Activated CD8-positive, alpha-beta memory T cell treated with anti-CD3 and anti-CD28 coated beads, Interleukin-2, amount 50 U/mL, for 1 hour (primary cell): ENCODE results near the gene TNFRSF11A.

Experiments
- DNase-seq: peaks from one replicate; pipeline ENCODE4 v3.0.0-alpha.2; 2020; ENCODE audit errors: extremely low read depth

The TNFRSF11A gene

DNA sequence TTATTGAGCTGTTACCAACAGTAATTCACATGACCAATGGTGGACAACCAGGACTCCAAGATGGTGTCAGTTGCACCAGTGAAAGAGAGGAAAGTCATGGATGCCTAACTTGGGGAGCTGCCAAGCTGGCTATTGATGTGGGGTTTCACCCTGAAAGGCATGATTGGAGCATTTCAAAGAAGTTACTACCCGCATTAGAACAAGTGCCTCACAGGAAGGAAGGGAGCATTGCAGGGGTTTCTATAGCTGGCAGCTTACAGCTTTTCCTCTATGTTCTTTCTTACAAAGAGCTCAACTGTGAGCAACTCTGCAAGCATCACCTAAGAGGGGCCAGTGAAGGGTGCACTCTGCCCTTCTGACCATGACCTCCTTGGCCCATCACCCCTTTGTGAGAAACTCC, 93.1 kb downstream of the TNFRSF11A start:
- no peak for DNase-seq

DNA sequence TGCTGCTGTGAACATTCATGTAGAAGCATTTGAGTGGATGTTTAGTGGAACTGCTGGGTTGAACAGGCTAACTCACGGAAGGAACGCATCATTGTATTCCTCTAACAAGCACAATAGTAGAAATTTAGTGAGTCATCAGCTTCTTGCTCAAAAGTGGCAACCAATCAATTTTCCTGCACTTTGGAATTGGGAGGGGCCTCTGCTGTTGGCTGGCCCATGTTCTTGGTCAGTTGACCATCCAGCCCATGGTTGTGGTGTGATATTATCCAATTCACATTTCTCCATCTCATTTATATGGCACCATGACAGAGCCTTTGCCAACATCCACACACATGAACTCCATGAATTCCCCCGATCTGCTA, 95.0 kb downstream of the TNFRSF11A start:
- DNase-seq: no peak

DNA sequence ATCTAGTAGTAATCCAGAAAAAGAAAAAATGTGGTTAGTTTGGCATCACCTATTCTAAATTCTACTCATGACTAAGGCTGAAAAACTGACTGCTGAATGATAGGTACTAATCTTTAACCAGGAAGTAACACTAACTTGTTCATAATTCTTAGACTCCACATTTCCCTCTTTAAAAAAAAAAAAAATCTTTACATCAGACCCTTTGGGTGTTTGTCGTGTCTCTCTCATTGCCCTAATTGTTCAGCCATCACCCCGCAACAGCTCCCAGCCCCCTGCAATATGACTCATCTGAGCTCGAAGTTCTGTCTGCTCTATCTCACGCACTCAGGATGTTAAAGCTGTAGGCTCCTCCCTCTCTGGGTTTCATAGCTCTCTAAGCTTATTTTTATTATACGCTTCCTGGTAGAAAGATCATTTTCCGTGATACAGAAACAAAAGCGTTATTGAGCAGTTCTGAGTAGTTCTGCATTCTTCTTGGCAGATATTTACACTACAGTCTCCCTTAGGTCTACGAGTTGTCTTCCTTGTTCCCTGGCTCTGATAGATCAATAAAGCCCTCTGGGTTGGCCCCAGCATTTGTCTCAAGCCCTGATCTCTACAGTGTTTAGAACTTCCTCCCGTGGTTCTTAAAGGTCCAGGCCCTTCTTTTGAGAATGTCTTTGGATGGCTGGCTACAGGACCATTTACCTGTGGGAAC, 95.6 kb downstream of the TNFRSF11A start:
- DNase-seq: peak; percentile 44

DNA sequence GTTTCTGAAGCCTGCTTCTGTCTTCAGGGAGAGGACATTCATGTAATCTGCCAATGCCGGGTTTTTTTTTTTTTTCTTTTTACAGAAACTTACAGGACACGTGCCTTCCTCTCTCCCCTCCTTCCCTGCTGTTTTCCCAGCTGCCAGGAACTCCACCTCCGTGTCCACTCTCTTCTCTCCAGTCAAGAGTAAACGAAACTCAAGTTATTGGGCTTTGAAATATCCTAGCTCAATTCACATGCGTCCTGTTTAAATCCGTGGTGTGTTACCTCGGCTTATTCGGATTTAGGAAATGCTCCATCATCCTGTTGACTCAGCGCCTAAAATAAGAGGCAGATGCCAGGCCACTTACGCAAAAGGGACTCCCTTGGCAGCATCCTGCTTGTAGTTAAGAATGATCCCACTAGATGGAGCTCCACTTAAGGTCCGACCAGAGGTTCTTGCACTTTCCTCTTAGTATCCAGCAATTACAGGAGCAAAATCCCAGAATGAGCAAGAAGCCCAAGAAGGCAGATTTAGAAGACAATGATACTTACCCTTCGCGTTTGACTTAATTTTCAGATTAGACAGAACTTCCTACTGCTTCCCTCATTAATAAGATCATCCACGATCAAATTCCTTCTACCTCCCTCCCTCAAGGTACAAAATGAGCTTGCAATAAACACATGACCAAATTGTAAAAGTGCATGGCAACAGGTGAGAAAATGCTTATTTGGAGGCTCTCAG, 100.5 kb downstream of the TNFRSF11A start:
- DNase-seq: peak; percentile 14

DNA sequence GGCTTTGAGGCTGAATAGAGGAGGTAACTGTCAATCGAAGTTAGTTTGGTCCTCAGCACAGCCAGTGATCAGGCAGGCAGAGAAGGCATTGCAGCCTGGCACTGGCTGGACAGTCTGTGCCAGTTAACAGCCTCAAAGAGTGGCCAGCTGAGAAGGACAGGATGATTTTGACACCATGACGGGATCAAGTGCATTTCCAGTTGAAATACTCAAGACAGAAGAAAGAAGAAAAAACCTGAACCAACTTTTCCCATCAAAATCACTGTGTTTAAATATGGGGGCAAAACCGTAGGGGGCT, 101.0 kb downstream of the TNFRSF11A start:
- no peak for DNase-seq

DNA sequence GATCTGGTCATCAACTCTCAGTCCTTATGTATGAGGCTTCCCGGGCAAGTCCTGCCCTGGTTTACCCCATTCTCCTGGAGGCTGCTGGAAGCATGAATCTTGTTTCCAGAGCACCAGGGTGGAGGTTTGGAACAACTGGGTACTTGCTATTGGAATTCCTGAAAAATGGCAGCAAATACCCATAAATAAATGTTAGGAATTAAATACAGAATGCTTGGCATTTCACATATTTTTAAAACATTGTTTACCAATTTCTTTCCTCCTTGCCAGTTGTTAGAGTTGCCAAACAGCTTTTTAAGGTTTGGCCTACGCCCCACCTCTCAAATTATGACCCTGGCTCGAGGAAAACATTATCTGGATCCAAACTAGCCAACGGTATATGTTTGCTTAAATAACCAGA, 107.1 kb downstream of the TNFRSF11A start:
- no peak for DNase-seq

DNA sequence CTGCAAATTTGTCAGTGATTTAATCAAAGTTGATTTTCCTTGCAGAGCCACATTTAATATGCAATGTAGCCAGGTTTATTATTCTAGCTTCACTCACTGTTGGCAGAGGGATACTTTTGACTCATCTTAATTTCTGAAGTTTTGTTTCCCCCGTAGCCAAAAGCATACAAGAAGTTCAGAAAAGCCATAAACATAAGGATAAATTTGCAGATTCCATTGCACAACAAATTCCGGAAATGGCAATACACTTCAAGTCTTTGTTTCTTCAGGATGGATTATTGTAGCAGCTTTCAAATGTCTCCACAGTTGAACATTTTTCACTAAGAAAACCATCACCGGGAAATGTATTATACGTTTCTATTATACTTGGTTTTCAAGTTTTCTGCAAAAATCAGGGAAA, 109.7 kb downstream of the TNFRSF11A start:
- DNase-seq: no peak

DNA sequence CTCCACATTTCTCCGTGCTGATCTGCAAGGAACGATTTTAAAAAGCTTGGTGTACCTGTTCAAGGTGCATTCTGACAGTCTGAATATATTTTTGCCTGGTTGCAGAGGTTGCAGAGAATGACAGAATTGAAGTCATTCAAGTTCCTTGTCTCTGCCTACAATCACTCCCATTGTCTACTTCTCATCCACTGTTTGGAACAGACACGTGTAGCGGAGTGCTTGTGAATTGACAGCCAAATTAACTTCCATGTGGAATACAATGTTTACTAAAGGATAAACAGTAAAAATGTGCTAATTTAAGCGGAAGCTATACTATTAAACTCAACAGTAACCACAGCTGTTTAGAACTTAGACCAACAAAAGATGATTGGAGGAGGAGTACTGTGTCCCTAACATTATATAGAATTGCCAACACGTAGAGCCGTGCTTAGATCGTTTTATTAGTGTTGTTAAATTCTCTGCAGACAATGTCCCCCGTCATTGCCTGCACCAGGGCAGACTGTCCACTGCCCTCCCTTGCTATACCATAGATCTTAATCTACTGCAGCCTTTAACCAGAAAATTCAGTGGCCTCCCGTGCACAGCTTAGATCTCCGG, 110.4 kb downstream of the TNFRSF11A start:
- DNase-seq: no peak

DNA sequence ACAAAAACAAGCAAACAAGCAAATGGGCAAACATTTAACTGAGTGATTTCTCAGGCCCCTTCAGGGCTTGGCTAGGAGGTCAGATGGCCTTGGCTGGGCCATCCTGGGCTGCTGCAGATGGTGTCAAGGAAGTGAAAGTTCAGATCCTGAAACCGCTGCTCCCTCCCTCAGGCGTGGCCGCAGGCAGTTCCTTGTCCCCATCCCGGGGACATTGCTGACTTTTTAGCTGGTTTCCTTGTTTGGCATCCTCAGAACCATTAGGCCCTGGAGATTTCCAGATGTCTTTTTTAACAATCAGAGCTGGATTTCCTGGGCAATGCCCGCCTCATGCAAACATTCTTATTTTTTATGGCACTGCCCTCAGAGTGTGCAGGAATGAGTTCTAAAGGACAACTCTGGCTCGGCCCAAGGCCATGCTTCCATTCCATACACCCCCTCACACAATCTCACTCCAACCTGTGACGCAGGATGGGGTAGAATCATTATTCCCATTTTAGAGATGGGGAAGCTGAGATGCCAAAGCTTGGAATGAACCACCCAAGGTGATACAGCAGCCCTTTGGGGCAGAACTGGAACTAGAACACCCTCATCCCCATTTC, 111.6 kb downstream of the TNFRSF11A start:
- DNase-seq: no peak

DNA sequence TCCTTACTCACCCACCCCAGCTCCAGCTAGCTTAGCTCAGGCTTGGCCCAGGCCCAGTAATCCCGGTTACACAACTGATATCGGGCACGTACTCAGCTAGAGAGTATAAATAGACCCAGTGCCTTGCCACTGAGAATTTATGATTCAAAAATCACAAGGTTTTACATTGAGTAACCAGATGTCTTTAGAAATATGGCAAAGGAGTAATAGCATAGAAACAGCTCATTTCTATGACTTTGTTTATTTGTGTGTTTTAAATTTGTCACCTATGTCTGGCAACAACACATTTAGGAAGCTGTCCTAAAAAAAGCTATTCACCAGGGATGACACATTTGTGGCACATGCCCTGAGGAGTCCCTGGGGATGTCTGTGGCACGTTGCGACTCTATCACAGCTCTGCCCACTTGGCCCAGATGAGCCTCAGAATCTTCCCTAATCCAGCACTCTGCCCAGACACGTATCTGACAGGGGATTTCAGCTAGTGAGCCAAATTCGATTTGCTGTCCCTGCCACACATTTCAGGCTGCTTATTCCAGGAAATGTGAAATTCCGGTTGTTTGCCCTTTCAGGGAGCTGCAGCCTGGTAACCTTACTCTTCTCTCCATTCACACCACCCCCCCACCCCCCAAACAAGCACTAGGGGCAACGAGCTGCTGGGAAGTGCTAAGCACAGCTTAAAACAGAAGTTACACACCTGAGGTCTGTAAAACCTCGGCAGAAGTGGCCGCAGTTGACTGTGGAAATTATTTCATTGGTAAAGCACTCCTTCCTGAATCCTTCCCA, 112.3 kb downstream of the TNFRSF11A start:
- no peak for DNase-seq

DNA sequence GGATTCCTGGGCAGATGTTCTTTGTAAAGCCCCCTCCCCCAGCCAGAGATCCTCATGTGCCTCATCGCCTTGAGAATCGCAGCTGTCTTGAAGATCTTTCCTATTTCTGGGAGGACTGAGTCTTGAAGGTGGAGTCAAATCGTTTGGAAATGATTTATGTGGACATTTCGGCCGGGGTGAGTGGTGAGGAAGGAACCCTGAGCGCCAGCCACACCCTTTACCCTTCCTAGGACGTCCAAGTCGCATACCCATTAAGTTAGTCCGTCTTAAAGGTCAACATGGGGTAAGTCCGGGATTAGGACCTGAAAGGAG, 112.9 kb downstream of the TNFRSF11A start:
- DNase-seq: no peak

DNA sequence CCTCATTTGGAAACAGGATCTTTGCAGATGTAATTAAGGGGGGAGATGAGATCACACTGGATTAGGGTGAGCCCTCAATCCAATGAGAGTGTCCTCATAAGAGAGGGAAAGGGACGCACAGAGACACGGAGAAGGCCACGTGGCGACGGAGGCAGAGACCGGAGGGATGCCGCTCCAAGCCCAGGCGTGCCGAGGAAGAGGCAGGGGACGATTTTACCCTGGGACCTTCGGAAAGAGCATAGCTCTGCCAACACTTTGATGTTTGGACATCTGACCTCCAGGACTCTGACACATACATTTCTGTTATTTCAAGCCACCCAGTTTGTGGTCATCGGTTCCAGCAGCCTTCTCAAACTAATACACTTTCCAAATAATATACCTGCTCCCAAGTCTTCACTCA, 113.3 kb downstream of the TNFRSF11A start:
- DNase-seq: no peak

DNA sequence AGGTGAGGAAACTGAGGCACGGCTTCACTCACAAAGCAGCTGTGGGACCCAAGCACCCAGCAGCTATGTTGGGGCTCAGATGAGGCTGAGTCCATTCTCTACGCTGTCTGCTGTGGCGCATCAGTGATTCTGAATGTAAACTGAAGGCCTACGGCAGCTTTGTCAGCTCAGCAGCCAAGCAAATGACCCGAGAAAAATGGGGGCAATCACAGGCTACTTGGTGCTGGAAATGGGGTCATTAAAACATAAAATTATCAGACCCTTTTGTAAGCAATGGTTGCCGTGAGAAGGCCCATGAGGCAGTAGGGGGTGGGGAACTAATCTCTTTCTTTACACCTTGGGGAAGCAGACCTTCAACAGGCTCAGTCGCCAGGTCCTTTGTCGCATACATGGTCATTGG, 113.8 kb downstream of the TNFRSF11A start:
- no peak for DNase-seq
